D341Med (cell line): Measurements from ENCODE around the gene PDLIM3.
"Not testable (repeated sequence)": the region's sequence is repeated elsewhere in the genome, so short reads cannot be mapped to it uniquely, and the experiment has no call there.

Experiments
- DNase-seq: peaks from one replicate; pipeline ENCODE4 v3.0.0; 2012; ENCODE audit warnings: low spot score

PDLIM3 gene

GRCh38 chr4:185520119-185520518, 15.2 kb downstream of the PDLIM3 start:
- DNase-seq, result no peak

- no peak for DNase-seq
Observed at GRCh38 chr4:185518494-185518893, 16.8 kb downstream of the PDLIM3 start.

- no peak for DNase-seq
Observed at GRCh38 chr4:185518069-185518468, 17.2 kb downstream of the PDLIM3 start.

- no peak for DNase-seq
Observed at GRCh38 chr4:185515248-185515647, 20.1 kb downstream of the PDLIM3 start.

- DNase-seq, result no peak
Observed at GRCh38 chr4:185514182-185514697, 21.1 kb downstream of the PDLIM3 start.

- no peak for DNase-seq
Observed at GRCh38 chr4:185513489-185514181, 21.7 kb downstream of the PDLIM3 start.

GRCh38 chr4:185512516-185512915, 22.8 kb downstream of the PDLIM3 start:
- no peak for DNase-seq

- DNase-seq, result not testable (repeated sequence)
Observed at GRCh38 chr4:185511243-185511642, 24.1 kb downstream of the PDLIM3 start.

- no peak for DNase-seq
Observed at GRCh38 chr4:185510806-185511205, 24.5 kb downstream of the PDLIM3 start.

GRCh38 chr4:185508181-185508580, 27.1 kb downstream of the PDLIM3 start:
- DNase-seq, result no peak

GRCh38 chr4:185506422-185506821, 28.9 kb downstream of the PDLIM3 start:
- DNase-seq, result no peak

- DNase-seq, result no peak
Observed at GRCh38 chr4:185504098-185505047, 30.9 kb downstream of the PDLIM3 start.

- DNase-seq, result no peak
Observed at GRCh38 chr4:185502386-185502785, 32.9 kb downstream of the PDLIM3 start.

GRCh38 chr4:185500576-185500975, 34.7 kb downstream of the PDLIM3 start:
- no peak for DNase-seq

GRCh38 chr4:185500035-185500434, 35.3 kb downstream of the PDLIM3 start:
- DNase-seq, result no peak

GRCh38 chr4:185488650-185489049, 46.7 kb downstream of the PDLIM3 start:
- no peak for DNase-seq

GRCh38 chr4:185481401-185481800, 53.9 kb downstream of the PDLIM3 start:
- no peak for DNase-seq

- no peak for DNase-seq
Observed at GRCh38 chr4:185480016-185480732, 55.1 kb downstream of the PDLIM3 start.

GRCh38 chr4:185479507-185479971, 55.8 kb downstream of the PDLIM3 start:
- DNase-seq, result no peak

- no peak for DNase-seq
Observed at GRCh38 chr4:185473247-185473646, 62.1 kb downstream of the PDLIM3 start.

- no peak for DNase-seq
Observed at GRCh38 chr4:185472103-185472542, 63.2 kb downstream of the PDLIM3 start.
